Measurements from ENCODE around the gene AK9. TPM values are rescaled to one million over a fixed set of nuclear protein-coding genes. Genes with fewer than 3 reads are reported as not detected.

Gene AK9
- total and polyA plus RNA-seq, 2 of the 8 experiments (the other 6 are each of a cell fraction or from before 2014, with no cell fraction given), result 1.8 to 2.2 TPM

GRCh38 chr6:109449064-109449794, 241.8 kb downstream of the AK9 start:
- Histone ChIP-seq H2AK5ac (ENCODE audit: low read depth, low read length) (no peak overlapping the region), H2BK120ac (replicated peaks; ENCODE audit: low read depth, low read length) (no peak overlapping the region), H2BK5ac (ENCODE audit: low read depth, low read length) (no peak overlapping the region), H3K9me3 (ENCODE audit: insufficient read depth in 2 of 2, low read depth in 1 of 2, low read length in 1 of 2) (no peaks in the 10 kb centered on the region), H2BK12ac (ENCODE audit: low read depth, low read length) (no peak overlapping the region), H3K9ac (replicated peaks in 1 of 4; ENCODE audit: extremely low read depth in 1 of 4, low read depth in 3 of 4, low read length in 3 of 4) (no peak overlapping the region), H3K18ac (ENCODE audit: extremely low read depth, low read length) (no peak overlapping the region), H4K8ac (ENCODE audit: extremely low read depth, insufficient read depth, low read length) (peak overlapping the region; percentile 18), H3K79me2 (ENCODE audit: control insufficient read depth in 1 of 2, insufficient read depth in 2 of 2, low read length in 2 of 2) (no peaks in the 10 kb centered on the region), H3K4me3 (ENCODE audit: extremely low read depth in 1 of 4, insufficient read depth in 2 of 4, low read depth in 3 of 4, low read length in 4 of 4) (no peak overlapping the region), H3K79me1 (ENCODE audit: low read depth, low read length) (no peaks in the 10 kb centered on the region), H3K27ac (ENCODE audit: low read depth, low read length) (no peak overlapping the region), H4K91ac (replicated peaks; ENCODE audit: insufficient read length, low read length) (no peak overlapping the region), H3K23ac (ENCODE audit: insufficient read length) (no peak overlapping the region), H3K4ac (replicated peaks; ENCODE audit: insufficient read length, low read depth, low read length) (no peak overlapping the region), H3K27me3 (replicated peaks in 1 of 4; ENCODE audit: control insufficient read depth in 3 of 4, extremely low read depth in 1 of 4, insufficient read depth in 3 of 4, low read length in 3 of 4) (no peaks in the 10 kb centered on the region), H4K5ac (ENCODE audit: insufficient read length, low read depth, low read length) (no peak overlapping the region), H2AFZ (ENCODE audit: low read length) (no peak overlapping the region), H3K56ac (replicated peaks; ENCODE audit: insufficient read length, low read depth, low read length) (no peak overlapping the region), H3K23me2 (ENCODE audit: low read depth, low read length) (no peaks in the 10 kb centered on the region; the same call in 1 of the 2 replicates), H4K20me1 (replicated peaks in 1 of 2; ENCODE audit: control insufficient read depth in 1 of 2, insufficient read depth in 2 of 2, low read length in 2 of 2) (peaks cover 0 to 15% of the 10 kb centered on the region in 2 experiments), H3K4me1 (replicated peaks in 1 of 4; ENCODE audit: control insufficient read depth in 3 of 4, insufficient read depth in 4 of 4, low read length in 3 of 4) (peaks cover 0 to 4% (median under 1%) of the 10 kb centered on the region in 4 experiments; a peak in 5 of 7 replicates), H2BK15ac (ENCODE audit: low read length) (no peak overlapping the region), H3K14ac (ENCODE audit: insufficient read length) (no peak overlapping the region), H3K36me3 (ENCODE audit: control insufficient read depth in 2 of 4, insufficient read depth in 4 of 4, low read length in 3 of 4) (peaks cover 7 to 42% (median 20%) of the 10 kb centered on the region in 4 experiments; a peak in 6 of 8 replicates), H3K4me2 (ENCODE audit: insufficient read depth in 1 of 2, low read depth in 2 of 2, low read length in 2 of 2) (no peak overlapping the region), H2BK20ac (ENCODE audit: low read length) (no peak overlapping the region)
- no peak for FAIRE-seq
- CTCF ChIA-PET (ENCODE audit: partially characterized antibody), result interaction anchor here (0.8 to 2.2 kb wide), 9 partner anchors 8 to 334 kb away, joined by 3 to 11 read pairs (median 3); partner anchors contain the start of gene CD164
- DNase-seq (ENCODE audit: low read depth in 1 of 2, low spot score in 2 of 2), result no peak
- TF ChIP-seq RAD21 (IDR thresholded peaks at IDR 0.05 in 1 of 2, conservative IDR thresholded peaks at IDR 0.05 in 1 of 2; ENCODE audit: low read depth in 2 of 2, low read length in 2 of 2), result no peak
- no peak for TF ChIP-seq PHF8 (conservative IDR thresholded peaks at IDR 0.05; ENCODE audit: low read depth, low read length)
- TF ChIP-seq BACH1 (IDR thresholded peaks at IDR 0.05; ENCODE audit: low read length), result no peak
- no peak for TF ChIP-seq BCL11A (IDR thresholded peaks at IDR 0.05; ENCODE audit: low read depth in 2 of 2, low read length in 2 of 2)
- no peak for TF ChIP-seq JUND (IDR thresholded peaks at IDR 0.05; ENCODE audit: low read length)
- no peak for TF ChIP-seq POLR2A (IDR thresholded peaks at IDR 0.05; ENCODE audit: control extremely low read depth in 1 of 2, low read depth in 2 of 2, low read length in 2 of 2)
- no peak for TF ChIP-seq POU5F1 (IDR thresholded peaks at IDR 0.05; ENCODE audit: low read depth, low read length)
- TF ChIP-seq EZH2 (IDR thresholded peaks at IDR 0.05; ENCODE audit: low read depth, low read length, severe bottlenecking), result no peak
- no peak for TF ChIP-seq ASH2L (IDR thresholded peaks at IDR 0.05; ENCODE audit: low read length)
- POLR2A ChIA-PET (ENCODE audit: partially characterized antibody), result interaction anchor here (0.5 to 1.3 kb wide), 3 partner anchors 8 to 36 kb away, joined by 3 to 5 read pairs (median 3); no protein-coding TSS in a partner anchor
- 93% methylated on average over 17 of the region's 19 CpGs; no CpG with 5 or more reads in 1 of the 2 experiments for WGBS, 2 experiments (ENCODE audit: extremely low coverage in 1 of 2, insufficient coverage in 1 of 2, insufficient read length in 1 of 2, insufficient replicate concordance in 2 of 2, low coverage in 1 of 2, low lambda C conversion rate in 2 of 2, missing lambda C conversion rate in 1 of 2)
